ENCODE data around the gene MRGPRG.
"Not testable (repeated sequence)": the region's sequence is repeated elsewhere in the genome, so short reads cannot be mapped to it uniquely, and the experiment has no call there.

MRGPRG gene

GRCh38 chr11:3170756-3171650, 47.6 kb downstream of the MRGPRG start:
- no peak for DNase-seq

DNA sequence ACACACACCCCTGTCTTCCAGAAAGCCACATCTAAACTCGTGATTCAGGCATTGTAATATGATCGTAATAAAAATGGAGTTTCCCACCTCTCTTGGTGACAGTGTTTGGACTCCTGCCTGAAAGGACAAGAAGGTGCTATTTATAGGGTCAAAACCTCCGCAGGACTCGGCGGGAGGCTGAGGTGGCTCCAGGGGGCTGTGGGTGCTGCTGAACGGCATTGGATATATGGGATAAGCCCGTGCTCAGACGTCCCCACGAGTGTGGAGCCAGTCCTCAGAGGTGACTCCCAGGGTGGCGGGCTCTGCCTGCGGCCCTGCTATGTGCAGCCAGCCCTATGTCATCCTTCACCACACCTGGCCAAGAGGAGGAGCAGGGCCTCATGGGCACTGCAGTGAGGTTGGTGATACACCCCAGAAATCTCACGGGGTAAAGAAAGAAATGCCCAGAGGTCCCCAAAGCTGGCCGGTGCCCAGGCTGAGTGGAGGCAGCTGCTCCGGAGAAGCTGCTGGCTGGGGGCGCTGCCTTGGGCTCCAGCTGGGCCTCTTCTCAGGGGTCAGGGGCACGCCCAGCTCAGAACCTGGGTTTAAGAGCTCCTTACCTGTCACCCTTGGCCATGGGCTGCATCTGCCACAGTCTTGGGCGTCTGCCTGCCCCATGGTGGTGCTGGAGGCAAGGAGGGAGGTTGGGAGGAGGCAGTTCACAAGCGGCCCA, 48.4 kb downstream of the MRGPRG start:
- no peak for DNase-seq

- DNase-seq, result no peak
Observed at GRCh38 chr11:3169255-3170043, 49.2 kb downstream of the MRGPRG start.

DNA sequence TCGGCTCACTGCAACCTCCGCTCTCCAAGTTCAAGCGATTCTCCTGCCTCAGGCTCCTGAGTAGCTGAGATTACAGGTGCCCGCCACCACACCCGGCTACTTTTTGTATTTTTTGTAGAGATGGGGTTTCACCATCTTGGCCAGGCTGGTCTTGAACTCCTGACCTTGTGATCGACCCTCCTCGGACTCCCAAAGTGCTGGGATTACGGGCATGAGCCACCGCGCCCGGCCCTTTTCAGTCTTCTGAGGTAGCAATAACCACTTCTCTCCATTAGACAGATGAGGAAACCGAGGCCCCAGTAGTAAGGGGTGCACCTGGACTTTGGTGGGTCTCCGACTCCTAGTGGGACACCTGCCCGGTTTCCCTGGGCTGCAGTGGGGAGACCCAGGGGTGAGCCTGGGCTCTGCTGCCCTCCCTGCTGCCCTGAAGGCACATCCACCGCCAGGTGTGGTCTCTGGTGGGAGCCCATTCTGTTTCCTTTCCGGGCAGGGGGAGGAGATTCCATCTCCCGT, 49.8 kb downstream of the MRGPRG start:
- DNase-seq, result not testable (repeated sequence)
